DND-41 (cell line): ENCODE measurements around the gene IRGC.

Experiments
- CTCF ChIP-seq: IDR thresholded peaks from 2 replicates; pipeline ENCODE4 v1.5.1; 2012; ENCODE audit warnings: borderline replicate concordance, low read length, moderate library complexity, mild to moderate bottlenecking; ENCODE audit not compliant: poor library complexity, severe bottlenecking; ENCODE audit errors: extremely low read depth
- EZH2 ChIP-seq: IDR thresholded peaks from 3 replicates; pipeline ENCODE4 v1.6.1; 2012; ENCODE audit warnings: borderline replicate concordance, low read depth, mild to moderate bottlenecking, moderate library complexity, low read length, inconsistent platforms; ENCODE audit not compliant: severe bottlenecking

GRCh38 chr19:43749898-43750297 lies 34.0 kb downstream of the IRGC start:
- TF ChIP-seq EZH2 (no peak), CTCF (no peak)
